Measurements from ENCODE around the gene SKOR1. TPM values are rescaled to one million over a fixed set of nuclear protein-coding genes. Genes with fewer than 3 reads are reported as not detected.
A peak's percentile ranks its signal among the peaks of the same experiment; 100 is the strongest.

Gene SKOR1
- total and polyA plus RNA-seq, 2 of the 8 experiments (the other 6 are each of a cell fraction or from before 2014, with no cell fraction given), result 0.03 to 0.11 TPM

- H3K23me2 ChIP-seq (ENCODE audit: low read depth, low read length), result no peaks in the 10 kb centered on the region
- H2BK5ac ChIP-seq (ENCODE audit: low read depth, low read length), result peak overlapping the region; percentile 78; the same call in 1 of the 2 replicates
- TF ChIP-seq JUN (IDR thresholded peaks at IDR 0.05; ENCODE audit: low read depth, low read length) (no peak), SIX5 (IDR thresholded peaks at IDR 0.05; ENCODE audit: low read depth, low read length) (no peak), RAD21 (IDR thresholded peaks at IDR 0.05 in 1 of 2, conservative IDR thresholded peaks at IDR 0.05 in 1 of 2; ENCODE audit: low read depth in 2 of 2, low read length in 2 of 2) (no peak), GTF2F1 (IDR thresholded peaks at IDR 0.05; ENCODE audit: borderline replicate concordance, low read depth, low read length) (no peak)
- H3K27ac ChIP-seq (ENCODE audit: low read depth, low read length), result no peak overlapping the region
- ChIA-PET POLR2A (ENCODE audit: partially characterized antibody) (interaction anchor here (1.2 kb wide), 1 partner anchor 13 kb away, joined by 4 read pairs; no protein-coding TSS in a partner anchor), CTCF (ENCODE audit: partially characterized antibody) (interaction anchor here (3.6 kb wide), 1 partner anchor 302 kb away, joined by 15 read pairs; no protein-coding TSS in a partner anchor)
- no peaks in the 10 kb centered on the region for H3K36me3 ChIP-seq (ENCODE audit: control insufficient read depth in 2 of 4, insufficient read depth in 4 of 4, low read length in 3 of 4)
- H3K79me1 ChIP-seq (ENCODE audit: low read depth, low read length), result no peaks in the 10 kb centered on the region
- FAIRE-seq (no peak), DNase-seq (ENCODE audit: low read depth in 1 of 2, low spot score in 2 of 2) (no peak)
- H4K20me1 ChIP-seq (replicated peaks in 1 of 2; ENCODE audit: control insufficient read depth in 1 of 2, insufficient read depth in 2 of 2, low read length in 2 of 2), result no peaks in the 10 kb centered on the region
- no peak overlapping the region for H2BK120ac ChIP-seq (replicated peaks; ENCODE audit: low read depth, low read length)
- peak overlapping the region; percentile 61; the same call in 1 of the 2 replicates for H2BK20ac ChIP-seq (ENCODE audit: low read length)
- no peak overlapping the region for H3K56ac ChIP-seq (replicated peaks; ENCODE audit: insufficient read length, low read depth, low read length)
- peaks cover 6 to 16% (median 9%) of the 10 kb centered on the region in 4 experiments; a peak in 5 of 7 replicates for H3K4me1 ChIP-seq (replicated peaks in 1 of 4; ENCODE audit: control insufficient read depth in 3 of 4, insufficient read depth in 4 of 4, low read length in 3 of 4)
- no peak overlapping the region for H4K5ac ChIP-seq (ENCODE audit: insufficient read length, low read depth, low read length)
- no peak overlapping the region for H4K91ac ChIP-seq (replicated peaks; ENCODE audit: insufficient read length, low read length)
- 85% methylated on average over 3 of the region's 3 CpGs; no CpG with 5 or more reads in 1 of the 2 experiments for WGBS, 2 experiments (ENCODE audit: extremely low coverage in 1 of 2, insufficient coverage in 1 of 2, insufficient read length in 1 of 2, insufficient replicate concordance in 2 of 2, low coverage in 1 of 2, low lambda C conversion rate in 2 of 2, missing lambda C conversion rate in 1 of 2)
- H3K9ac ChIP-seq (replicated peaks in 1 of 4; ENCODE audit: extremely low read depth in 1 of 4, low read depth in 3 of 4, low read length in 3 of 4), result no peak overlapping the region
- no peaks in the 10 kb centered on the region for H3K27me3 ChIP-seq (replicated peaks in 1 of 4; ENCODE audit: control insufficient read depth in 3 of 4, extremely low read depth in 1 of 4, insufficient read depth in 3 of 4, low read length in 3 of 4)
- H3K4ac ChIP-seq (replicated peaks; ENCODE audit: insufficient read length, low read depth, low read length), result no peak overlapping the region
- no peak overlapping the region for H3K14ac ChIP-seq (ENCODE audit: insufficient read length)
- H2BK15ac ChIP-seq (ENCODE audit: low read length), result no peak overlapping the region
- H2BK12ac ChIP-seq (ENCODE audit: low read depth, low read length), result 0 out of 2 replicates have a peak overlapping the region, but pooled peaks have one; percentile 44
- H2AK5ac ChIP-seq (ENCODE audit: low read depth, low read length), result no peak overlapping the region
- peak overlapping the region; percentile 25; the same call in 1 of the 2 replicates for H3K18ac ChIP-seq (ENCODE audit: extremely low read depth, low read length)
- no peak overlapping the region for H3K4me3 ChIP-seq (ENCODE audit: extremely low read depth in 1 of 4, insufficient read depth in 2 of 4, low read depth in 3 of 4, low read length in 4 of 4)
- H3K23ac ChIP-seq (ENCODE audit: insufficient read length), result no peak overlapping the region
- no peaks in the 10 kb centered on the region for H3K79me2 ChIP-seq (ENCODE audit: control insufficient read depth in 1 of 2, insufficient read depth in 2 of 2, low read length in 2 of 2)
- no peak overlapping the region for H4K8ac ChIP-seq (ENCODE audit: extremely low read depth, insufficient read depth, low read length)
- H2AFZ ChIP-seq (ENCODE audit: low read length), result no peak overlapping the region; the same call in 1 of the 2 replicates
- no peak overlapping the region for H3K4me2 ChIP-seq (ENCODE audit: insufficient read depth in 1 of 2, low read depth in 2 of 2, low read length in 2 of 2)
- H3K9me3 ChIP-seq (ENCODE audit: insufficient read depth in 2 of 2, low read depth in 1 of 2, low read length in 1 of 2), result no peaks in the 10 kb centered on the region; a peak in 1 of 4 replicates
These were observed 27.1 kb downstream of the SKOR1 start for GRCh38 chr15:67852418-67852817.
